Inferior parietal cortex (tissue), 1 donor: ENCODE measurements around the gene H6PD.

Experiments used
- DNase-seq: peaks from one replicate; pipeline ENCODE4 v3.0.0-alpha.2; 2016; ENCODE audit errors: extremely low spot score

H6PD gene

GRCh38 chr1:9234223-9235095 is at the start of gene H6PD:
Gene H6PD, plus strand, starts transcription at chr1:9234774. Its CDS starts 10,161 bp downstream, at chr1:9244935.
- DNase-seq: no peak

DNA sequence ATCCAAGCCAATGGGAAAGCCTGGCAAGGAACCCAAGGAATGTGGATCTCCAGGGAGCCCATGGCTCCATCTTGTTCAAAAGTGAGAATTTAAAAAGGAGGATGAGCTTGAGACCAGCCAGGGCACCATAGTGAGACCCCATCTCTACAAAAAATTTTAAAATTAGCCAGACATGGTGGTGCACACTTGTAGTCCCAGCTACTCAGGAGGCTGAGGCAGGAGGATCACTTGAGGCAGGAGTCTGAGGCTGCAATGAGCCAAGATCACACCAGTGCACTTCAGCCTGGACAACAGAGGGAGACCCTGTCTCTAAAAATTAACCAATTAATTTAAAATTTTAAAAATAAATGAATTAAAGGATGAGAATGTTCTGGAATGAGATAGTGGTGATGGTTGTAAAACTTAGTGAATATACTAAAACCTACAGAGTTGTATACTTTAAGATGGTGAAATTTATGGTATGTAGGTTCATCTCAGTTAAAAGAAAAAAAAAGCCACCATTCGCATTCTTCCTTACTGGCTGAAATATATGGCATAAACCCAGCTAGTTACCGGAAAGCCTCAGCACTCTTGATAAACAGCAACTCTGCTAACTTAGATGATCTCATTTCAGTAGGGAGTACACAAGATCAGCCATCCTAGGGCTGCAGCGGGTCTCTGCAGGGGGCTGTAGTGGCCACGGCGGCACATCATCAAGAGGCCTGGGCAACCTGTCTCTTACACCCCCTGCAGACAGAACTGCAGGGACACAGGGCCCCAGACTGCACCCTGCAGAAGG is 48.3 kb upstream of the H6PD start:
- no peak for DNase-seq

DNA sequence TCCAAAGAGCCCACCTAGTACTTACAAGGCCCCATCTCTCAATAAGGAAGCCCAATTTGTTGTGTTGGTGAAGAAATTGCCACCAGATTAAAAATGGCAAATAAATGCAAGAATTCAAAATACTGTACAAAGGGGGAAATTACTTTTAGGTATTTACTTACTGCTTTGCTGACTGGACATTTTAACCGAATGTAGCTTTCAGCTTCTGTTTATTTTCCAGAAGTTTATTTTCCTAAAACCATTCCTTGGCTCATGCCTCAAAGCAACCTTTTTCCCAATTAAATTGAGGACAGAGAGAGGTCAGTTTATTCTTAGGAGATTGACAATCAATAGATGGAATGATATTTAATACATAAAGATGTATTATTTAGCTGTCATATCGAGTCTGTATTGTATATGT is 47.6 kb upstream of the H6PD start:
- no peak for DNase-seq

- DNase-seq: no peak
Observed at GRCh38 chr1:9190234-9190633, 44.3 kb upstream of the H6PD start.

GRCh38 chr1:9191231-9191630 is 43.3 kb upstream of the H6PD start:
- DNase-seq: no peak

DNA sequence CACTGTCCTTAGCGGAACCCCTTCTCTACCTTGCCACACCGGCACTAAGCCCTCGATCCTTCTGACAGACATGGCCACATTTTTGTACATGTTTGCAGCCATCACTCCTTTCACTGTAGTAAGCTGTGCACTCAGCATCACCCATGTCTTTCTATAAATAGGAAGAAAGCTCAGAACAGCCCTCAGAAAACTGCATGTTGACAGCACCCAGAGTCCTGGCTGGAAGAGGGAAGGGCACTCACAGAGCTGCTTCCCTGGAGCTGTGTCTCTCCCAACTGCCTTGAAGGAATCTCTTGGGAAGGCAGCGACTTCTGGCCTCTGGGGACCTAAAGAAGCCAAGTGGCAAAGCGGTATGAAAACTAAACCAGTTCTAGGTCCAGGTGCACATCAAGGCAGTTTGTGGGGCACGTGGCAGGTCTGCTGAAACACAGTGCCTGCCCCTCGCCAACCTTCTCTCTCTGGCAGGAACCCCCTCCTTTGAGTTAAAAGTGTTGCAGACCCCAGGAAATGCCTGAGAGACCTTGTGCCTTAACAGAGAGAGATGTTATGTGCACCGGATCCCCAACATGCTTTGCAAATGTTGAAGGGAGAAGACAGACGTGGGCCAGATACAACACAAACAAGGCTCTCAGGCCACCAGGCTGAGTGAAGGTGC is 41.9 kb upstream of the H6PD start:
- no peak for DNase-seq

- no peak for DNase-seq
Observed at GRCh38 chr1:9193233-9193625, 41.3 kb upstream of the H6PD start.

- DNase-seq: no peak
Observed at GRCh38 chr1:9194024-9194423, 40.5 kb upstream of the H6PD start.

DNA sequence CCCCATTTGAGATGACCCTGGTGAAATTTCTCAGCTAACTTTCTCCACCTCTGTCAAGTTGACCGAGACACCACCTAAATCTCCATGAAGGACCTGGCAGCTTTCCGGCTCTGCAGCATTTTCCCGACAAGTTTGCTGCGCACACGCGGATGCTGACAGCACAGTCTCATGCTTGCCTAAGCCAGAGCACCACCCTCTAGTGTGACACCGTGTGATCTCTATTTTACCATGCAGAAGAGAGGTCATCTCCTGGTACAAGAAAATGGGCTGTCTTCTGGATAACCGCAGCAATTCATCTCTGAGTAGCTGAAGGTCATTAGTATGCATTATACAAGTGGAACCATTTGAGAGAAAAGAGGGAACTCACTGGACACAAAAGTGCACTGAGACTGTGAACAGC is 38.9 kb upstream of the H6PD start:
- no peak for DNase-seq

DNA sequence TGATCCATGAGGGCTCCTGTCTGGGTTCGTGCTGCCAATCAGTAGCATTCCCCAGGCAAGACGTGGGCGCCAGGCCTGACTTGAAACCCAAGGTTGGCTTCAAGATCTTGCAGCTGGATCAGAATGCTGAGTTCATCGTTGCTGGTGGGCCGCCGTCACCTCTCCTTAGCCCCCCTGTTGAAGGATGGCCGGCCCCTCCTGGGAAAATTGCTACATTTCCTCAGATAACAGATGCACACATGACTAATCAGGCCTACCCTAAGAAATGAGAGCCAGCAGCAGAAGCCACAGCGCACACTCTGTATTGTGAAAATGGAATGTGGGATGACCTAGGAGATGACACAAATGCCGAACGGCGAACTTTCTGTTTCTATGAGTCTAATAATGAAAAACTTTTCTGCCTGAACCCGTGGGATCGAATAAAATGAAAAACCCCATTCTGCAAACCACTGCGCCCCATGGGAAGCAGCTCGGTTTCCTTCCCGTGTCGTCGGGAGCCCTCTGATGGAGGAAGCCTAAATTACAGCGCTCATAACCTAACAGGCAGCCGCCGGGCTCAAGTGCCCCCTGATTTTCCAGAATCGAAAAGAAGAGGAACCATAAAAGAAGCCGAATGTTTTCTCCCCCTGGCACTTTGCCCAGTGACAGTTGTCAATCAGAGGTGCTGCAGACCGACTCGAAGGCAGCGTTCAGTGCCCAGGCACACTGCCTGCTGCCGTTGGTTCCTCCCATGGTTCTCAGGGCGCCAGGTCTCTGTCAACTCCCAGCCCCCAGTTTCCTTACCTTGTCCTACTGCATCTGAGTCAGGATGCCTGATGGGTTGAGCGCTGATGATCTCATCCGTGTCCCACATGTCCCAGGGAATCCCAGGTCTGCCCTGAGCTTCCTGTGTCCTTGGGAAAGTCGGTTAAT is 38.2 kb upstream of the H6PD start:
- peak; percentile 89 for DNase-seq

DNA sequence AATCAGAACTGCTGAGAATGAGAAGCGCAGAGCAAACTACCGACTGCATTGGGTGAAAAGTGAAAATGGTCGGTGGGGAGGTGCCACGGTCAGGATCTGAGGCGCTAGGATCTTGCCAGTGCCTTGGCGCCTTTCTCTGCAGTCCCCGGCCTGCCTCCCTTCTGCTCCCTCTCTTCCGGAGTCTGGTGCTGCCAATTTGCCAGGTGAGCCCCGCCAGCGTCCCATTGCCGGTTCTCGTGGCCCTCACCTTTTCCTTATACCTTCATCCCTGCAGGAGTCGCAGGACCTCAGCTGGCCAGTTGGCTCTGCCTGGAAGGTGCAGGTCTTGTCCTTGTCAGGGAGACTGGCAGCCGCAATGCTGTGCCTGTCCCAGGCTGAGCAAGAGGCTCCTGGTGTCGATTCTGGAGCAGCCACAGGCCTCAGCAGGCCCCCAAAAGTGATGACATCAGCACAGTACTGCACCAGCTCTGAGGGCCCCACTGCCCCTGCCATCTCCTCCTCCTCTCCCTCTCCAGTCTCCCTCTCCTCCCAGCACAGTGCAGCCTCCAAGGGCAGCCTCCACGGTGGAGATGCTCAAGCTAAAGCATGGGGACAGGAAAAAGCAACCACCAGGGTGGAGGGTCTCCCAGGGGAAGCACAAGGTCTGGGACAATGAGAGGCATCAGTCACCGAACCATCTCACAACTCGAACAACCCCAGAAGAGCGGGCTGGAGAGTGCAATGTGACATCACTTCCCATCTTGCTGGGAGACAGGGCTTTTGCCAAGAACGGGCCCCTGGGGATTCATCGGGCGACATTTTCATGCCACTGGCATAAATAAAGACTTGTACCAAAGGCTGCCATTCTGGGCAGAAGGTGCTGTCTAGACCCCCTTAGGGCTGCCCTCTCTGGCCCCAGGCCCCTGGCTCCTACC is 37.1 kb upstream of the H6PD start:
- no peak for DNase-seq

GRCh38 chr1:9198538-9199361 is 35.8 kb upstream of the H6PD start:
- no peak for DNase-seq

GRCh38 chr1:9200441-9200840 is 34.1 kb upstream of the H6PD start:
- no peak for DNase-seq

- DNase-seq: no peak
Observed at GRCh38 chr1:9201401-9202239, 33.0 kb upstream of the H6PD start.

DNA sequence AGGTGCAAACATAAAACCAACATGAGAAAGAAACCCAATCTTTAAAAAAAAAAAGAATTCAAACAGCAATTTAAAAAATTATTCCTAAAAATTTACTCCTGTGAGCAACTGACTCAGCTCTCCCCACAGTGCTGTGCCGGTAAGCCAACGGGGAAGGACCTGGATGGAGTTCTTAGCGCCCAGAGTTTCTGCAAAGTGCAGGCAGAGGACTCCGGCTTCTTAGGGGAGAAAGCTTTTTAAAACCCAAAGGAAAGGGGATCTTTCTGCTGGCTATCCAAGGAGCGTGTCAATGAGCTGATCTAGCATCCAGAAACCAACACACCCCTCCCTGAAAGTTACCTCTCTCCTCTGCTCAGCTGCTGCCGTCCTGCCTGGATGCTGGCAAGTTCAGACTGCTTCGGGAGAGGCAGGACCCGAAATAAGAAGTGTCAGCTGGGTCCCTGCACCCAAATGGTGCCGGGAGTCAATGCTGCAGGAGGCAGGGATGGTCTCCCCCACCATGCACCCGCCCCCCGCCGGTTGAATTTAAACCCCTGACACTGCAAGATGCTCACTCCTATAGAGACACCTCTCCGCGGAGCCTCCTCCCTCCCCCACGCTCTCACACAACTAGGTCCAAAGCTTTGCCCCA is 32.2 kb upstream of the H6PD start:
- no peak for DNase-seq

GRCh38 chr1:9203511-9203982 is 31.0 kb upstream of the H6PD start:
- DNase-seq: no peak

DNA sequence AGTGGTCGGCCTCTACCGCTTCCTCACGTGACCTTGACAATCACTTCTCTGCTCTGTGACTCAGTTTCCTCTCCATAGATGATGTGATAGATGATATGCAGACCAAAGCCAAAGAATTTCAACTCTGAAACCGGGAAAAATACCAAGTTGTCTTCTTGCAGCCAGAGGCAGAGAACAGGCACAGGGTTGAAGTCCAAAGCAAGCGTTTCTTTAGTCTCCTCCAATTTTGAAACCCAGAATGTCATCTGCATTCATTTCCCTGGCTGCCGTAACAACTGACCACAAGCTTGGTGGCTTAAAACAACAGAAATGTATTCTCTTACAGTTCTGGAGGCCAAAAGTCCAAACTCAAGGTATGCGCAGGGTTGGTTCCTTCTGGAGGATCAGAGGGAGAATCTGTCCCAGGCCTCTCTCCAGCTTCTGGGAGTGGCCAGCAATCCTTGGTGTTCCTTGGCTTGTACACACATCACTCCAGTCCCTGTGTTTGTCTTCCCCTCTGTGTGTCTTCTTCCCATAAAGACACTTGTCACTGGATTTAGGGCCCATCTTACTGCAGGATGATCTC is 30.3 kb upstream of the H6PD start:
- DNase-seq: no peak

DNA sequence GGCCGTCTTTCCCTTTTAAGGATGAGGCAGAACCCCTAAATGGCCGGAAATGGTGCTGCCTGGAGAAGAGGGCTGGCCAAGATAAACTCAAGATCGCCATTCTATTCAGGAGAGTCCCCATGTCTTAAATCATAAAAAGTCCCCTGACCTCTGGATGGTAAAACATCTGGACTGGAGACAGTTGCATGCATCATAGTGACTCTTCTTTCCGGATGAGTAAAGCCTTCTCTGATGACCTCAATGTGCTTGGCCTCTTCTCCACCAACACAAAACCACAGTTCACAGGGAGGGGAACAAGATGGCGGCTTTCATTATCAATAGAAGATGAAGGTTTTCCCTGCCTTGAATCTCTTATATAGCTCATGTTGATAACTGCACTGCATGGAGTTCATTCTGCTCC is 27.5 kb upstream of the H6PD start:
- no peak for DNase-seq
